PC-9 (cell line): ENCODE measurements around the gene CKAP4.

Source experiments
- CTCF ChIP-seq: fragments of 200-600 bp; sonication (generic); conservative IDR thresholded peaks from 2 replicates; pipeline ENCODE4 v1.6.1; 2017; ENCODE audit warnings: mixed run types, antibody characterized with exemption, mild to moderate bottlenecking, moderate library complexity
- EZH2 ChIP-seq: fragments of 200-600 bp; sonication (generic); IDR thresholded peaks from 2 replicates; pipeline ENCODE4 v1.8.0; 2017; ENCODE audit warnings: antibody characterized with exemption, low read depth

- TF ChIP-seq CTCF (no peak), EZH2 (no peak)
Measured at GRCh38 chr12:106269150-106269771, 21.4 kb upstream of the CKAP4 start.
